ENCODE measurements around the gene SAV1. TPM values are rescaled to one million over a fixed set of nuclear protein-coding genes. Genes with fewer than 3 reads are reported as not detected.

SAV1 gene
- total RNA-seq, 1 experiment from 2014 or later = 37.1 TPM

DNA sequence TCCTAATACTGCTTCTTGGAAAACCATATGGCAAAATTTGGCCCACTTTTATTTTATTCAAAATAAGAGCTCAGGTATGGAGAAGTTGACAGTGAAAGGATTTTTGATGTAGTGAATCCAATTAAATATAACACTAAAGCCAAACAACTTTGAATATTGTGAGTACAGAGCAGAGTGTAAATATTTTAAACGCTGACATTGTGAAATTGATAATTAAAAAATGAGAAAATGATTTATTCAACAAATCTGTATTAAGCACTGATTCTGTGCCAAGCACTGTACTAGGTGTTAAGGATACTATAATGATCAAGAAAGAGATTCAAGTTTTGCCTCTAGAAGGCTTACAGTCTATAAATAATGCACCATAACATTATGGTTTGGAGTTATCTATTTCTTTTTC, 57.6 kb downstream of the SAV1 start:
- no TSS peak for BruUV-seq (replicated peaks)
- Histone ChIP-seq H3K36me3 (ENCODE audit: low read depth) (no peaks in the 10 kb centered on the region), H3K27me3 (ENCODE audit: insufficient read depth, low read depth) (no peaks in the 10 kb centered on the region), H3K4me2 (no peak overlapping the region), H3F3A (ENCODE audit: insufficient read depth, low read depth) (no peaks in the 10 kb centered on the region), H4K20me1 (ENCODE audit: insufficient read depth) (no peaks in the 10 kb centered on the region), H3K4me3 (no peak overlapping the region), H3K79me2 (ENCODE audit: low read depth) (no peaks in the 10 kb centered on the region), H2AFZ (no peak overlapping the region), H3K9me3 (ENCODE audit: insufficient read depth, low read depth) (no peaks in the 10 kb centered on the region), H3K27ac (no peak overlapping the region), H3K9me2 (ENCODE audit: insufficient read depth) (no peaks in the 10 kb centered on the region), H3K4me1 (replicated peaks; ENCODE audit: insufficient read depth) (no peaks in the 10 kb centered on the region)
- no peak for DNase-seq
- TF ChIP-seq, protein P1, sequence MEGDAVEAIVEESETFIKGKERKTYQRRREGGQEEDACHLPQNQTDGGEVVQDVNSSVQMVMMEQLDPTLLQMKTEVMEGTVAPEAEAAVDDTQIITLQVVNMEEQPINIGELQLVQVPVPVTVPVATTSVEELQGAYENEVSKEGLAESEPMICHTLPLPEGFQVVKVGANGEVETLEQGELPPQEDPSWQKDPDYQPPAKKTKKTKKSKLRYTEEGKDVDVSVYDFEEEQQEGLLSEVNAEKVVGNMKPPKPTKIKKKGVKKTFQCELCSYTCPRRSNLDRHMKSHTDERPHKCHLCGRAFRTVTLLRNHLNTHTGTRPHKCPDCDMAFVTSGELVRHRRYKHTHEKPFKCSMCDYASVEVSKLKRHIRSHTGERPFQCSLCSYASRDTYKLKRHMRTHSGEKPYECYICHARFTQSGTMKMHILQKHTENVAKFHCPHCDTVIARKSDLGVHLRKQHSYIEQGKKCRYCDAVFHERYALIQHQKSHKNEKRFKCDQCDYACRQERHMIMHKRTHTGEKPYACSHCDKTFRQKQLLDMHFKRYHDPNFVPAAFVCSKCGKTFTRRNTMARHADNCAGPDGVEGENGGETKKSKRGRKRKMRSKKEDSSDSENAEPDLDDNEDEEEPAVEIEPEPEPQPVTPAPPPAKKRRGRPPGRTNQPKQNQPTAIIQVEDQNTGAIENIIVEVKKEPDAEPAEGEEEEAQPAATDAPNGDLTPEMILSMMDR (conservative IDR thresholded peaks at IDR 0.05) = no peak
- no peak for TF ChIP-seq EZH2 (IDR thresholded peaks at IDR 0.05; ENCODE audit: low read depth)
- intact Hi-C loops (cut with micrococcal nuclease; ENCODE audit: unreplicated experiment) = no loop called here
- CTCF ChIA-PET = no interaction called here
- POLR2A ChIA-PET (ENCODE audit: unreplicated experiment) = no interaction called here

DNA sequence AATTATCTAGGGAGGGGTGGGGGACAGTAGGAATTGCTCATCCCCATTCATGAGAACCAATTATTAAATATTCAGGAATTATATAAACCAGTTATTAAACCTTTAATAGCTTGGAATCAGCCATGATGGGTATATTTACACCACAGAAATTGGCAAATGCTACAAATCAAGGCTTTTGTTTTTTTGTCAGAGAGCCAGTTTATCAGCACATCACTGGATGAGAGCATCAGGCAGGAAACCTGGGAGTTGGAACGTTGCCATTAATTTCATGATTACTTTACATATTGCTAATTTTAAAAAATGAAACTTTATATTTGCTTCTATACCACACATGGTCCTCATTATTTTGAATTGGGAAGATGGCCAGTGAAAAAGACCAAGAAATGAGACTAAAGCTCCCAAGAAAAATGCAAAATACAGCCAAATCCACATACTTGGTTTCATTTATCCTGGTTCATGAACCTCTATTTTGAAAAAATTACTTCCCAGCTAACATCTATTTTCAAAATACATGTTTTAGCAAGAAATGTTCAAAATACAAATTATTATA, 59.7 kb downstream of the SAV1 start:
- H3K4me1 ChIP-seq (replicated peaks; ENCODE audit: insufficient read depth) = no peaks in the 10 kb centered on the region
- H2AFZ ChIP-seq = no peak overlapping the region
- H3K27ac ChIP-seq = no peak overlapping the region
- H3K9me3 ChIP-seq (ENCODE audit: insufficient read depth, low read depth) = no peaks in the 10 kb centered on the region
- no peaks in the 10 kb centered on the region for H3K79me2 ChIP-seq (ENCODE audit: low read depth)
- H3K4me3 ChIP-seq = no peak overlapping the region
- DNase-seq = no peak
- POLR2A ChIA-PET (ENCODE audit: unreplicated experiment) = interaction anchor here (0.7 kb wide), 1 partner anchor 60 kb away, joined by 3 read pairs; the partner anchor contains the start of gene SAV1
- H3F3A ChIP-seq (ENCODE audit: insufficient read depth, low read depth) = no peaks in the 10 kb centered on the region
- H4K20me1 ChIP-seq (ENCODE audit: insufficient read depth) = no peaks in the 10 kb centered on the region
- no peaks in the 10 kb centered on the region for H3K27me3 ChIP-seq (ENCODE audit: insufficient read depth, low read depth)
- H3K4me2 ChIP-seq = no peak overlapping the region
- H3K36me3 ChIP-seq (ENCODE audit: low read depth) = no peaks in the 10 kb centered on the region
- intact Hi-C loops (cut with micrococcal nuclease; ENCODE audit: unreplicated experiment) = no loop called here
- TF ChIP-seq, protein P1 (conservative IDR thresholded peaks at IDR 0.05) = no peak
- no peak for TF ChIP-seq EZH2 (IDR thresholded peaks at IDR 0.05; ENCODE audit: low read depth)
- CTCF ChIA-PET = no interaction called here
- no peaks in the 10 kb centered on the region for H3K9me2 ChIP-seq (ENCODE audit: insufficient read depth)
- BruUV-seq (replicated peaks) = no TSS peak

GRCh38 chr14:50607761-50608160, 60.3 kb downstream of the SAV1 start:
- Histone ChIP-seq H3K4me1 (replicated peaks; ENCODE audit: insufficient read depth) (no peaks in the 10 kb centered on the region), H3K4me3 (no peak overlapping the region), H3F3A (ENCODE audit: insufficient read depth, low read depth) (no peaks in the 10 kb centered on the region), H3K27me3 (ENCODE audit: insufficient read depth, low read depth) (no peaks in the 10 kb centered on the region), H3K9me2 (ENCODE audit: insufficient read depth) (no peaks in the 10 kb centered on the region), H3K36me3 (ENCODE audit: low read depth) (no peaks in the 10 kb centered on the region), H3K27ac (no peak overlapping the region), H3K79me2 (ENCODE audit: low read depth) (no peaks in the 10 kb centered on the region), H3K9me3 (ENCODE audit: insufficient read depth, low read depth) (no peaks in the 10 kb centered on the region), H2AFZ (no peak overlapping the region), H4K20me1 (ENCODE audit: insufficient read depth) (no peaks in the 10 kb centered on the region), H3K4me2 (no peak overlapping the region)
- DNase-seq = no peak
- intact Hi-C loops (cut with micrococcal nuclease; ENCODE audit: unreplicated experiment) = no loop called here
- TF ChIP-seq, protein P1 (conservative IDR thresholded peaks at IDR 0.05) = no peak
- TF ChIP-seq EZH2 (IDR thresholded peaks at IDR 0.05; ENCODE audit: low read depth) = no peak
- CTCF ChIA-PET = interaction anchor here (0.5 kb wide), 1 partner anchor 170 kb away, joined by 4 read pairs; no protein-coding TSS in a partner anchor
- POLR2A ChIA-PET (ENCODE audit: unreplicated experiment) = interaction anchor here (0.7 kb wide), 1 partner anchor 61 kb away, joined by 3 read pairs; the partner anchor contains the start of gene SAV1
- BruUV-seq (replicated peaks) = no TSS peak
